Measurements from ENCODE around the gene MYBPC2. TPM values are rescaled to one million over a fixed set of nuclear protein-coding genes. Genes with fewer than 3 reads are reported as not detected.

The MYBPC2 gene
- total and polyA plus RNA-seq, 2 experiments from 2014 or later, result not detected

DNA sequence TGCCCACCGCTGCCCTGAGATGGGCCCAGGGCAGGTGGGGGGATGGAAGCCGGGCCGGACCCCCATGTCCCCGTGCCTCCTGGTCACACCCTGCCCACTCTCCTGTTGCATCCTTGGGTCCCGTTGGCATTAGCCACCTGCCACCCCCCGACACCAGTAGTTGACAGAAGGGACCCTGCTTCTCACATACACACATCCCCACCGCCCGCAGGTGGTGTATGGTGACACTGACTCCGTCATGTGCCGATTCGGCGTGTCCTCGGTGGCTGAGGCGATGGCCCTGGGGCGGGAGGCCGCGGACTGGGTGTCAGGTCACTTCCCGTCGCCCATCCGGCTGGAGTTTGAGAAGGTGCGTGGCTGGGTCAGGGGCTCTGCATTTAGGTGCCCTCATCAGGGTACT lies 19.2 kb upstream of the MYBPC2 start:
- no peaks in the 10 kb centered on the region for H3K79me2 ChIP-seq (ENCODE audit: insufficient read depth)
- WGBS, 2 experiments (ENCODE audit: low coverage in 1 of 2, low lambda C conversion rate in 2 of 2, missing lambda C conversion rate in 2 of 2), result 99% methylated on average over 20 to 21 of the region's 21 CpGs
- no peak overlapping the region for H3K27ac ChIP-seq
- no peak overlapping the region for H3K9ac ChIP-seq
- no peaks in the 10 kb centered on the region for H4K20me1 ChIP-seq (ENCODE audit: insufficient read depth)
- TF ChIP-seq EZH2phosphoT487 (IDR thresholded peaks at IDR 0.05; ENCODE audit: insufficient read depth, low read depth), result no peak
- no peak for TF ChIP-seq EZH2 (IDR thresholded peaks at IDR 0.05; ENCODE audit: insufficient read depth, poor library complexity, severe bottlenecking)
- H3F3A ChIP-seq (ENCODE audit: insufficient read depth), result no peaks in the 10 kb centered on the region
- DNase-seq, result no peak
- no peak overlapping the region for H2AFZ ChIP-seq
- in situ Hi-C loops (cut with MboI), result no loop called here
- H3K36me3 ChIP-seq (ENCODE audit: low read depth), result no peaks in the 10 kb centered on the region
- H3K4me2 ChIP-seq (ENCODE audit: unreplicated experiment), result no peak overlapping the region
- H3K9me3 ChIP-seq (ENCODE audit: low read depth), result no peaks in the 10 kb centered on the region
- peaks cover 2% of the 10 kb centered on the region; the same call in 1 of the 2 replicates for H3K27me3 ChIP-seq (replicated peaks; ENCODE audit: insufficient read depth)
- H3K4me1 ChIP-seq (ENCODE audit: insufficient read depth), result no peaks in the 10 kb centered on the region
- no peak overlapping the region for H3K4me3 ChIP-seq
- no peaks in the 10 kb centered on the region for H3K9me2 ChIP-seq (ENCODE audit: insufficient read depth)

DNA sequence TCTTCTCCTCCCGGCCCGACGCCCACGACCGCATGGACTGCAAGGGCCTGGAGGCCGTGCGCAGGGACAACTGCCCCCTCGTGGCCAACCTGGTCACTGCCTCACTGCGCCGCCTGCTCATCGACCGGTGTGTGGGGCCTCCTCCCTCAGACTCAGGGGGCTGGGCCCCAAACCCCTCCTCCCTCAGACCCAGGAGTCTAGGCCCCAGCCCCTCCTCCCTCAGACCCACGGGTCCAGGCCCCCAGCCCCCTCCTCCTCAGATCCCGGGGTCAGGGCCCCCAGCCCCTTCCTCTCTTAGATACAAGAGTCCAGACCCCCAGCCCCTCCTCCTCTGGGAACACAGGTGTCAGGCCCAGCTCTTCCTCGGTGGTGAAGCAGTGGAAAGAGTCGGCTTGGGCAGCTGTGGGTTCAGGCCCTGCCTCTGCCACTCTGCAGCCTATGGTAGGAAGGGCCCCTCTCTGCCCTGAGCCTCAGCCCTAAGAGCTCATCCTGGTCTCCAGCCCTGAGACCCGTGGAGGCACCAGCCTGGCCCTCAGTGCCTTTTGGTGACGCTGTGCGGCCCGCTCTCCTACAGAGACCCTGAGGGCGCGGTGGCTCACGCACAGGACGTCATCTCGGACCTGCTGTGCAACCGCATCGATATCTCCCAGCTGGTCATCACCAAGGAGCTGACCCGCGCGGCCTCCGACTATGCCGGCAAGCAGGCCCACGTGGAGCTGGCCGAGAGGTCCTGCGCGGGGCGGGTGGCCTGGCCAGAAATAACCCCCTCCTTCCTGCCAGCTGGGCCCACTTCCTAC lies 17.6 kb upstream of the MYBPC2 start:
- no peak overlapping the region for H3K4me3 ChIP-seq
- H3K36me3 ChIP-seq (ENCODE audit: low read depth), result no peaks in the 10 kb centered on the region
- peaks cover 17% of the 10 kb centered on the region for H3K27me3 ChIP-seq (replicated peaks; ENCODE audit: insufficient read depth)
- no peaks in the 10 kb centered on the region for H4K20me1 ChIP-seq (ENCODE audit: insufficient read depth)
- H3K9me3 ChIP-seq (ENCODE audit: low read depth), result no peaks in the 10 kb centered on the region
- WGBS, 2 experiments (ENCODE audit: low coverage in 1 of 2, low lambda C conversion rate in 2 of 2, missing lambda C conversion rate in 2 of 2), result 53 to 62% methylated on average over 31 of the region's 37 CpGs
- no peaks in the 10 kb centered on the region for H3F3A ChIP-seq (ENCODE audit: insufficient read depth)
- no peak for TF ChIP-seq EZH2 (IDR thresholded peaks at IDR 0.05; ENCODE audit: insufficient read depth, poor library complexity, severe bottlenecking)
- TF ChIP-seq EZH2phosphoT487 (IDR thresholded peaks at IDR 0.05; ENCODE audit: insufficient read depth, low read depth), result no peak
- no peaks in the 10 kb centered on the region for H3K4me1 ChIP-seq (ENCODE audit: insufficient read depth)
- in situ Hi-C loops (cut with MboI), result no loop called here
- H3K79me2 ChIP-seq (ENCODE audit: insufficient read depth), result no peaks in the 10 kb centered on the region
- no peaks in the 10 kb centered on the region for H3K9me2 ChIP-seq (ENCODE audit: insufficient read depth)
- H3K4me2 ChIP-seq (ENCODE audit: unreplicated experiment), result no peak overlapping the region
- DNase-seq, result peak; percentile 83
- no peak overlapping the region for H3K9ac ChIP-seq
- H2AFZ ChIP-seq, result no peak overlapping the region
- H3K27ac ChIP-seq, result no peak overlapping the region

DNA sequence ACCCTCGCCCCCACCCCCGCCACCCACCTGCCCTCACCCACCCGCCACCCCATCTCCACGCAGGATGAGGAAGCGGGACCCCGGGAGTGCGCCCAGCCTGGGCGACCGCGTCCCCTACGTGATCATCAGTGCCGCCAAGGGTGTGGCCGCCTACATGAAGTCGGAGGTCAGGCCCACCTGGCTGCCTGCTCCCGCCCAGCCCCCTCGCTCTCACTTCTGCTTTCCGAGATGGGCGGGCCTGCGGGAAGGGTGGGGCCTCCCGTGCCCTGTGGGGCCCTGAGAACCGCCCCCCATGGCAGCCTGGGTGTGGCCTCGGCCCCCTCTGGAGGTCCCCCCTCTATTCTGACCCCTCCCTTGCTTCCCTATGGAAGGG lies 17.0 kb upstream of the MYBPC2 start:
- DNase-seq, result no peak
- Histone ChIP-seq H3K4me2 (ENCODE audit: unreplicated experiment) (no peak overlapping the region), H3K9me2 (ENCODE audit: insufficient read depth) (no peaks in the 10 kb centered on the region), H3K4me1 (ENCODE audit: insufficient read depth) (no peaks in the 10 kb centered on the region), H3K27ac (no peak overlapping the region), H3K79me2 (ENCODE audit: insufficient read depth) (no peaks in the 10 kb centered on the region), H3K9me3 (ENCODE audit: low read depth) (no peaks in the 10 kb centered on the region), H3K36me3 (ENCODE audit: low read depth) (no peaks in the 10 kb centered on the region), H3K4me3 (no peak overlapping the region), H2AFZ (no peak overlapping the region), H3K27me3 (replicated peaks; ENCODE audit: insufficient read depth) (peaks cover 22% of the 10 kb centered on the region), H3F3A (ENCODE audit: insufficient read depth) (no peaks in the 10 kb centered on the region), H3K9ac (no peak overlapping the region), H4K20me1 (ENCODE audit: insufficient read depth) (no peaks in the 10 kb centered on the region)
- no peak for TF ChIP-seq EZH2 (IDR thresholded peaks at IDR 0.05; ENCODE audit: insufficient read depth, poor library complexity, severe bottlenecking)
- no peak for TF ChIP-seq EZH2phosphoT487 (IDR thresholded peaks at IDR 0.05; ENCODE audit: insufficient read depth, low read depth)
- in situ Hi-C loops (cut with MboI), result no loop called here
- 88 to 89% methylated on average over 8 to 22 of the region's 22 CpGs for WGBS, 2 experiments (ENCODE audit: low coverage in 1 of 2, low lambda C conversion rate in 2 of 2, missing lambda C conversion rate in 2 of 2)

DNA sequence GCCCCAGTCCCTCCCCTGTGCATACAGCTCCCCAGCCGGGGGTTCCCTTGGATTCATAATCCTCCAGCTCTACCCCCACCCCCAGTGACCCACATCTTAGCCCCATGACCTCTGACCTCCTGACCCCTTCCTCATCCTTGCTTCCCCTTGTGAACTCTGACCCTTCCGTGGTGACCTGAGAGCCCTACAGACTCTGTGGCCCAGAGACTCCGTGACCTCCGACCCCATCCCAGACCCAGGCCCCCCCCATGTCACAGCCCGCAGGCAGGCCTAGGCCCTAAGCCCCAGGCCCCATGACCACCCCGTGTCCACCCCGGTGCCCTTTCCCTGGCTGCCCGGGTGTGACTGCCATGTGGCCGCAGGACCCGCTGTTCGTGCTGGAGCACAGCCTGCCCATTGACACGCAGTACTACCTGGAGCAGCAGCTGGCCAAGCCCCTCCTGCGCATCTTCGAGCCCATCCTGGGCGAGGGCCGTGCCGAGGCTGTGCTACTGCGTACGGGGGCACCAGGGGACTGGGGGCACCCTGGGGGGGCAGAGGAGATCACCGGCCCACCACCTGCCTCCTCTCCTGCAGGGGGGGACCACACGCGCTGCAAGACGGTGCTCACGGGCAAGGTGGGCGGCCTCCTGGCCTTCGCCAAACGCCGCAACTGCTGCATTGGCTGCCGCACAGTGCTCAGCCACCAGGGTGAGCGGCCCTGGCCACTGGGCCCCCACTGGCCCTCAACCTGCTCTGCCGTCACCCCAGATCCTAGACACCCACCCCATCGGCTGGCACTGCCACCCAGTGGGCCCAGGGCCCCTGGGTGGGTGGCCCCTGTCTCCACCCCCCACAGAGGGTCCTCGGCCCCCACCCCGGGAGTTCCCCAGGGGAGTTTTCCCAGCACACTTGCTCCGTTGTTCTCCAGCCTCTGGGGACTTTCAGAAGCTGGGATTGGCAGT lies 16.4 kb upstream of the MYBPC2 start:
- Histone ChIP-seq H3F3A (ENCODE audit: insufficient read depth) (no peaks in the 10 kb centered on the region), H3K4me3 (no peak overlapping the region), H3K36me3 (ENCODE audit: low read depth) (no peaks in the 10 kb centered on the region), H3K79me2 (ENCODE audit: insufficient read depth) (no peaks in the 10 kb centered on the region), H3K9me3 (ENCODE audit: low read depth) (no peaks in the 10 kb centered on the region), H3K9ac (no peak overlapping the region), H2AFZ (no peak overlapping the region), H3K4me1 (ENCODE audit: insufficient read depth) (no peaks in the 10 kb centered on the region), H3K9me2 (ENCODE audit: insufficient read depth) (no peaks in the 10 kb centered on the region), H4K20me1 (ENCODE audit: insufficient read depth) (no peaks in the 10 kb centered on the region), H3K4me2 (ENCODE audit: unreplicated experiment) (no peak overlapping the region), H3K27me3 (replicated peaks; ENCODE audit: insufficient read depth) (peaks cover 25% of the 10 kb centered on the region), H3K27ac (no peak overlapping the region)
- TF ChIP-seq EZH2phosphoT487 (IDR thresholded peaks at IDR 0.05; ENCODE audit: insufficient read depth, low read depth) (no peak), EZH2 (IDR thresholded peaks at IDR 0.05; ENCODE audit: insufficient read depth, poor library complexity, severe bottlenecking) (no peak)
- in situ Hi-C loops (cut with MboI), result no loop called here
- DNase-seq, result no peak
- 75 to 80% methylated on average over 14 to 27 of the region's 35 CpGs for WGBS, 2 experiments (ENCODE audit: low coverage in 1 of 2, low lambda C conversion rate in 2 of 2, missing lambda C conversion rate in 2 of 2)

All from GM23248 (cell line).